Measurements from ENCODE around the gene SLC24A4. TPM values are rescaled to one million over a fixed set of nuclear protein-coding genes. Genes with fewer than 3 reads are reported as not detected.

The SLC24A4 gene
- total and polyA plus RNA-seq, 2 of the 4 experiments (the other 2 are of a cell fraction): not detected

DNA sequence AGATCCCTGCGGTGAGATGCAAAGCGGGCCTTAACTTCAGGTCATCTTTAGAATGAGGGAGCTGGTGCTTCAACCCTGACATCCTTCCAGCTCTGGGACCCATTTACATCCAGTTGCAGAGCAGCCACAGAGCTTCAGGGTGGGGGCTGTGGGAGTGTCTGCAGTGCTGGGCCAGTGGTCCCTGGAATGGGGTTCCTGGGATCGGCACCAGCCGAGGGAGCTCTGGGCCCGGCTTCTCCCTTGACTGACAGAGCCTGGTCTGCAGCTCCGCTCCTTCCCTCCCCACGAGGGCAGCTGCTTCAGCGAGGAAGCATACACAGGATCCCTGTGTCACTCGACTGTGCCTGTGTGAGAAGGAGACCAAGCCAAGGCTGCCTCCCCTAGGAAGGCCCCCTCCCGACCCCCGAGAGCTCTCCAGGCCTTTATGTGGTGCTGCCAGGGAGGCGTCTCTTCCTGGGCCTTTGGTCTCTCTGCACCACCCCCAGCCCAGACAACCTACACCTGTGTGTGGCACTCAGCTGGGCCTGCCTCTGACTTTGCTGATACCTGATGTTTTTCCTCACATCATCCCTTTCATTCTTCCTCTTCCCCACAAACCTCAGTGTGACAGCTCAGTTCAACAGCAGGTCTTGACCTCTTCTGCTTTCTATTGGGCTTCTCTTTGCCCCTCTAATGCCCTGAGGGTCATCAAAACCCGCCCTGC, 142.5 kb downstream of the SLC24A4 start:
- H3K9ac ChIP-seq (ENCODE audit: low read depth, low read length): no peak overlapping the region
- H2AK5ac ChIP-seq (ENCODE audit: low read depth, low read length): no peak overlapping the region
- ChIA-PET CTCF (no interaction called here), POLR2A (ENCODE audit: unreplicated experiment) (no interaction called here)
- H3K36me3 ChIP-seq (ENCODE audit: control insufficient read depth, insufficient read depth, low read length): no peaks in the 10 kb centered on the region
- no peak overlapping the region for H3K27ac ChIP-seq (ENCODE audit: insufficient read depth, low read length)
- H3K56ac ChIP-seq (ENCODE audit: extremely low read depth, insufficient read depth, low read length): no peak overlapping the region
- H3K18ac ChIP-seq (ENCODE audit: low read depth, low read length): no peak overlapping the region
- no peak overlapping the region for H4K91ac ChIP-seq (ENCODE audit: insufficient read depth, low read depth, low read length)
- H4K8ac ChIP-seq (ENCODE audit: low read depth in 2 of 2, low read length in 2 of 2): no peak overlapping the region
- H3K14ac ChIP-seq (replicated peaks; ENCODE audit: low read depth, low read length): no peak overlapping the region
- H2BK15ac ChIP-seq (ENCODE audit: low read depth, low read length): no peak overlapping the region
- no peak overlapping the region for H2BK5ac ChIP-seq (ENCODE audit: low read depth, low read length, poor library complexity, severe bottlenecking)
- BruUV-seq (replicated peaks): no TSS peak
- no peak overlapping the region for H3K4me3 ChIP-seq (ENCODE audit: insufficient read depth, low read depth, low read length)
- peaks cover 6% of the 10 kb centered on the region for H3K4me1 ChIP-seq (ENCODE audit: control insufficient read depth, insufficient read depth, low read length)
- no peak overlapping the region for H2AK9ac ChIP-seq (replicated peaks; ENCODE audit: low read depth, low read length, poor library complexity)
- in situ Hi-C loops (cut with MboI; ENCODE audit: low sequenced_read_pairs): no loop called here
- H3K27me3 ChIP-seq (ENCODE audit: control insufficient read depth, insufficient read depth, low read length): no peaks in the 10 kb centered on the region
- intact Hi-C loops (cut with micrococcal nuclease): no loop called here
- no peaks in the 10 kb centered on the region for H3K79me1 ChIP-seq (ENCODE audit: low read depth in 1 of 2, low read length in 2 of 2)
- no peak overlapping the region for H2AFZ ChIP-seq (replicated peaks; ENCODE audit: low read length, poor library complexity)
- no peaks in the 10 kb centered on the region for H4K20me1 ChIP-seq (ENCODE audit: insufficient read depth, low read length)
- no peak overlapping the region for H3K23ac ChIP-seq (ENCODE audit: low read depth, low read length)
- H3K9me1 ChIP-seq (ENCODE audit: insufficient read depth, low read length): peaks cover 15% of the 10 kb centered on the region
- 49% methylated on average over 4 of the region's 13 CpGs; no CpG with 5 or more reads in 1 of the 2 experiments for WGBS, 2 experiments (ENCODE audit: extremely low coverage in 2 of 2, insufficient read length in 1 of 2)
- DNase-seq (no peak), ATAC-seq (ENCODE audit: low read depth) (no peak)
- no peak overlapping the region for H2BK20ac ChIP-seq (ENCODE audit: low read depth, low read length)
- no peak overlapping the region for H3K4ac ChIP-seq (ENCODE audit: low read depth, low read length)
- H3K9me3 ChIP-seq (ENCODE audit: control insufficient read depth, insufficient read depth, low read length): peaks cover 2% of the 10 kb centered on the region; the same call in 1 of the 2 replicates
- H2BK120ac ChIP-seq (ENCODE audit: low read depth, low read length): no peak overlapping the region
- H3K4me2 ChIP-seq (ENCODE audit: low read depth, low read length): no peak overlapping the region
- TF ChIP-seq RAD21 (IDR thresholded peaks at IDR 0.05; ENCODE audit: low read length) (no peak), SMC3 (IDR thresholded peaks at IDR 0.05; ENCODE audit: low read depth, low read length) (no peak), CEBPB (IDR thresholded peaks at IDR 0.05; ENCODE audit: low read depth, low read length) (no peak), MAZ (IDR thresholded peaks at IDR 0.05; ENCODE audit: borderline replicate concordance, low read depth, low read length) (no peak)
- dilution Hi-C loops (cut with HindIII; ENCODE audit: low sequenced_read_pairs, unreplicated experiment): no loop called here
- H4K5ac ChIP-seq (ENCODE audit: low read depth, low read length): no peak overlapping the region

Data from IMR-90 (cell line).